ENCODE measurements around the gene EBPL.

GRCh38 chr13:49697468-49697867 is 6.2 kb upstream of the EBPL start:
- TF ChIP-seq CTCF (IDR thresholded peaks at IDR 0.05) (no peak), POLR2A (IDR thresholded peaks at IDR 0.05) (no peak)

Measured in upper lobe of left lung (tissue), 4 donors.